ENCODE data around the gene NUMBL.

The NUMBL gene

GRCh38 chr19:40688309-40688708 lies 2.1 kb downstream of the NUMBL start:
- peak overlapping the region; percentile 97 for H3K4me3 ChIP-seq (ENCODE audit: low read length)
- no peak for TF ChIP-seq CTCF (conservative IDR thresholded peaks at IDR 0.05; ENCODE audit: low read length)
- DNase-seq (ENCODE audit: low read depth): no peak

DNA sequence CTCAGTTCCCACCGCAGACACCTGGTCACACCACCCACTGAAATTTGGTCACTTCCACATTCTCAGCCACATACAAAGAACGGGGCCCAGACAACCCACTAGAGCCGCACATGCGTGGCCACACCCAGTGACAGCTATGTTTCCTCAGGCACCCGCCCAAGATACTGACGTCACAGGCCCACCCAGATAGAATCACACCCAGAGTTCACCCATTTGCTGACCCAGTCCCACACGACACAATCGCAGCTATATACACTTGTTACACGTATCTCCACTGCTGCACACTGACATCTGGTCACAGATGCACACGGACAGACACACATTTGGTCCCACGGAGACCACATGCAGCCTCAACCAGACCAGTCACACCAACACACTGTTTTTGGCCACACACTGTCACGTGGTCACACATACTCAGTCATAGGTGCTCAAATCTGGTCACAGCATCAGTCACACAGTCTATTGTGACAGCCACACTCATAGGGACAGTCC lies 2.9 kb downstream of the NUMBL start:
- TF ChIP-seq CTCF (conservative IDR thresholded peaks at IDR 0.05; ENCODE audit: low read length): no peak
- peak; percentile 81 for DNase-seq (ENCODE audit: low read depth)
- H3K4me3 ChIP-seq (ENCODE audit: low read length): peak overlapping the region; percentile 97

- TF ChIP-seq CTCF (conservative IDR thresholded peaks at IDR 0.05; ENCODE audit: low read length): no peak
- H3K4me3 ChIP-seq (ENCODE audit: low read length): no peak overlapping the region; the same call in 1 of the 2 replicates
- no peak for DNase-seq (ENCODE audit: low read depth)
Measured at GRCh38 chr19:40686882-40687524, 3.4 kb downstream of the NUMBL start.

- DNase-seq (ENCODE audit: low read depth): peak; percentile 13
- TF ChIP-seq CTCF (conservative IDR thresholded peaks at IDR 0.05; ENCODE audit: low read length): no peak
- H3K4me3 ChIP-seq (ENCODE audit: low read length): no peak overlapping the region
Measured at GRCh38 chr19:40685563-40685962, 4.9 kb downstream of the NUMBL start.

- TF ChIP-seq CTCF (conservative IDR thresholded peaks at IDR 0.05; ENCODE audit: low read length): no peak
- DNase-seq (ENCODE audit: low read depth): no peak
- no peak overlapping the region for H3K4me3 ChIP-seq (ENCODE audit: low read length)
Measured at GRCh38 chr19:40685016-40685526, 5.4 kb downstream of the NUMBL start.

GRCh38 chr19:40684280-40684679 lies 6.2 kb downstream of the NUMBL start:
- DNase-seq (ENCODE audit: low read depth): no peak
- H3K4me3 ChIP-seq (ENCODE audit: low read length): no peak overlapping the region
- no peak for TF ChIP-seq CTCF (conservative IDR thresholded peaks at IDR 0.05; ENCODE audit: low read length)

- DNase-seq (ENCODE audit: low read depth): no peak
- no peak overlapping the region for H3K4me3 ChIP-seq (ENCODE audit: low read length)
- TF ChIP-seq CTCF (conservative IDR thresholded peaks at IDR 0.05; ENCODE audit: low read length): no peak
Measured at GRCh38 chr19:40683437-40683836, 7.0 kb downstream of the NUMBL start.
